Cardiac septum (tissue), 1 donor: Measurements from ENCODE around the gene LGR5. TPM values are rescaled to one million over a fixed set of nuclear protein-coding genes. Genes with fewer than 3 reads are reported as not detected.

Experiments used
- DNase-seq: peaks from one replicate; pipeline ENCODE4 v3.0.0-alpha.2; 2020; ENCODE audit warnings: low spot score
- intact Hi-C: fragments of 100-400 bp; cut with DNase I; formaldehyde crosslinking; loops from one replicate; pipeline ENCODE4 v1.14.0; 2022
- total RNA-seq: library from RNA; stranded (reverse); fragmentation: NEBNext Ultra II Directional; extraction: Animal tissue kit (Norgen Biotek cat#: 25700); gene quantifications from one replicate; pipeline ENCODE4 v1.2.1, GENCODE V29; 2021
- donor health status: DM: no; HTN: no; CAD: no.

Gene LGR5
- total RNA-seq, 1 donor from 2014 or later, result not detected

GRCh38 chr12:71581206-71581605 is 141.6 kb downstream of the LGR5 start:
- DNase-seq, result no peak
- intact Hi-C loops, result no loop called here

GRCh38 chr12:71582925-71583324 is 143.3 kb downstream of the LGR5 start:
- intact Hi-C loops, result no loop called here
- no peak for DNase-seq

- intact Hi-C loops, result no loop called here
- DNase-seq, result no peak
Observed at GRCh38 chr12:71584356-71584755, 144.8 kb downstream of the LGR5 start.

GRCh38 chr12:71585218-71585617 is 145.6 kb downstream of the LGR5 start:
- no peak for DNase-seq
- intact Hi-C loops, result no loop called here

- DNase-seq, result no peak
Observed at GRCh38 chr12:71587012-71587411, 147.4 kb downstream of the LGR5 start.

GRCh38 chr12:71589478-71589881 is 149.9 kb downstream of the LGR5 start:
- intact Hi-C loops, result no loop called here

More at GRCh38 chr12:71587012-71587411, 147.4 kb downstream of the LGR5 start:
- intact Hi-C loops, result no loop called here

GRCh38 chr12:71591601-71592000 is 152.0 kb downstream of the LGR5 start:
- intact Hi-C loops, result no loop called here

More at GRCh38 chr12:71589478-71589881, 149.9 kb downstream of the LGR5 start:
- DNase-seq, result no peak

GRCh38 chr12:71592841-71593240 is 153.2 kb downstream of the LGR5 start:
- no peak for DNase-seq
- intact Hi-C loops, result no loop called here

More at GRCh38 chr12:71591601-71592000, 152.0 kb downstream of the LGR5 start:
- DNase-seq, result no peak

- no peak for DNase-seq
- intact Hi-C loops, result no loop called here
Observed at GRCh38 chr12:71594214-71594948, 154.8 kb downstream of the LGR5 start.

- no peak for DNase-seq
- intact Hi-C loops, result no loop called here
Observed at GRCh38 chr12:71599210-71599609, 159.6 kb downstream of the LGR5 start.

- no peak for DNase-seq
- intact Hi-C loops, result no loop called here
Observed at GRCh38 chr12:71601546-71601945, 161.9 kb downstream of the LGR5 start.

- no peak for DNase-seq
- intact Hi-C loops, result no loop called here
Observed at GRCh38 chr12:71602761-71603577, 163.4 kb downstream of the LGR5 start.

GRCh38 chr12:71605039-71605438 is 165.4 kb downstream of the LGR5 start:
- no peak for DNase-seq
- intact Hi-C loops, result no loop called here

GRCh38 chr12:71607494-71608330 is 168.1 kb downstream of the LGR5 start:
- intact Hi-C loops, result no loop called here
- DNase-seq, result no peak

GRCh38 chr12:71610031-71610795 is 170.6 kb downstream of the LGR5 start:
- intact Hi-C loops, result no loop called here
- no peak for DNase-seq

GRCh38 chr12:71621938-71622337 is 182.3 kb downstream of the LGR5 start:
- DNase-seq, result no peak
- intact Hi-C loops, result no loop called here

GRCh38 chr12:71625476-71625875 is 185.9 kb downstream of the LGR5 start:
- intact Hi-C loops, result no loop called here
- no peak for DNase-seq

GRCh38 chr12:71626098-71626497 is 186.5 kb downstream of the LGR5 start:
- intact Hi-C loops, result no loop called here
- DNase-seq, result no peak

- intact Hi-C loops, result no loop called here
- no peak for DNase-seq
Observed at GRCh38 chr12:71626768-71627167, 187.2 kb downstream of the LGR5 start.
